Hepatocyte (in vitro differentiated cells): Measurements from ENCODE around the gene NR1H3.

Source experiments
- CTCF ChIP-seq: fragments of 200-600 bp; sonication (generic); IDR thresholded peaks from 2 replicates; pipeline ENCODE4 v1.5.1; 2016; ENCODE audit warnings: antibody characterized with exemption, mild to moderate bottlenecking; ENCODE audit not compliant: poor library complexity
- EZH2 ChIP-seq: fragments of 200-600 bp; sonication (generic); IDR thresholded peaks from 2 replicates; pipeline ENCODE4 v1.6.1; 2016; ENCODE audit warnings: antibody characterized with exemption, mild to moderate bottlenecking, borderline replicate concordance
- EZH2phosphoT487 ChIP-seq: fragments of 200-600 bp; sonication (generic); IDR thresholded peaks from one replicate; pipeline ENCODE4 v1.6.1; 2018; ENCODE audit warnings: antibody characterized with exemption, mild to moderate bottlenecking, low read depth, moderate library complexity; ENCODE audit not compliant: unreplicated experiment, severe bottlenecking

- no peak for TF ChIP-seq EZH2
- TF ChIP-seq CTCF, result no peak
- no peak for TF ChIP-seq EZH2phosphoT487
Measured at GRCh38 chr11:47317064-47317828, 59.5 kb downstream of the NR1H3 start.
